Measurements from ENCODE around the gene DHRS12.

The DHRS12 gene

GRCh38 chr13:51843529-51843928 is 39.6 kb upstream of the DHRS12 start:
- DNase-seq (ENCODE audit: low read depth) = no peak
- no peak overlapping the region for H3K4me3 ChIP-seq (ENCODE audit: low read length)
- TF ChIP-seq CTCF (conservative IDR thresholded peaks at IDR 0.05; ENCODE audit: low read depth, low read length) = no peak

GRCh38 chr13:51841732-51842131 is 37.8 kb upstream of the DHRS12 start:
- no peak for DNase-seq (ENCODE audit: low read depth)
- TF ChIP-seq CTCF (conservative IDR thresholded peaks at IDR 0.05; ENCODE audit: low read depth, low read length) = no peak
- no peak overlapping the region for H3K4me3 ChIP-seq (ENCODE audit: low read length)

- no peak overlapping the region for H3K4me3 ChIP-seq (ENCODE audit: low read length)
- no peak for DNase-seq (ENCODE audit: low read depth)
- no peak for TF ChIP-seq CTCF (conservative IDR thresholded peaks at IDR 0.05; ENCODE audit: low read depth, low read length)
These were observed 37.0 kb upstream of the DHRS12 start for GRCh38 chr13:51840917-51841316.

GRCh38 chr13:51839711-51840540 is 36.0 kb upstream of the DHRS12 start:
- H3K4me3 ChIP-seq (ENCODE audit: low read length) = no peak overlapping the region
- DNase-seq (ENCODE audit: low read depth) = no peak
- TF ChIP-seq CTCF (conservative IDR thresholded peaks at IDR 0.05; ENCODE audit: low read depth, low read length) = no peak

GRCh38 chr13:51838240-51838846 is 34.4 kb upstream of the DHRS12 start:
- H3K4me3 ChIP-seq (ENCODE audit: low read length) = no peak overlapping the region
- peak; percentile 25 for DNase-seq (ENCODE audit: low read depth)
- TF ChIP-seq CTCF (conservative IDR thresholded peaks at IDR 0.05; ENCODE audit: low read depth, low read length) = no peak

GRCh38 chr13:51837016-51837415 is 33.1 kb upstream of the DHRS12 start:
- no peak for DNase-seq (ENCODE audit: low read depth)
- no peak overlapping the region for H3K4me3 ChIP-seq (ENCODE audit: low read length)
- TF ChIP-seq CTCF (conservative IDR thresholded peaks at IDR 0.05; ENCODE audit: low read depth, low read length) = no peak

Measured in retinal pigment epithelial cell (primary cell).